ENCODE measurements around the gene PRR23E. TPM values are rescaled to one million over a fixed set of nuclear protein-coding genes. Genes with fewer than 3 reads are reported as not detected.

Gene PRR23E
- total and polyA plus RNA-seq, 10 of the 15 experiments (the other 5 are each of a cell fraction or from before 2014, with no cell fraction given), result not detected

DNA sequence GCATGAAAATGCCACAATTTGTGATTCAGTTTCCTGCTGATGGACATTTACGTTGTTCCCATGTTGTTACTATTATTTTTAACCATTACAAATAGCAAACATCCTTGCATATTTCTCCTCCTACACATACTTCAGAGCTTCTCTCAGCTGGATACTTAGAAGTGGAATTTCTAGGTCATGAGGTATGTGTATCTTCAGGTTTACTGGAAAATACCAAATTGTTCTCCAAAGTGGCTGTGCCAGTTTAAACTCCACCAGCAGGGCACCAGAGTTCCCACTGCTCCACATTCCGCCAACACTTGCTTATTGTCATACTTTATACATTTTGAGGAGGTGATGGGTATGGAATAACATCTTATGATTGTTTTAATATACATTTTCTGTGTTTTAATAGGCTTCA is 45.7 kb downstream of the PRR23E start (continued):
- TF ChIP-seq CTCF (IDR thresholded peaks at IDR 0.05 in 2 of 3, conservative IDR thresholded peaks at IDR 0.05 in 1 of 3; ENCODE audit: control insufficient read depth in 2 of 3, extremely low read depth in 1 of 3, insufficient read depth in 1 of 3, low read depth in 3 of 3, low read length in 3 of 3) (no peak), YY1 (IDR thresholded peaks at IDR 0.05; ENCODE audit: low read depth, low read length) (no peak), SMAD1 (IDR thresholded peaks at IDR 0.05; ENCODE audit: low read depth, partially characterized antibody) (no peak), CHD4 (IDR thresholded peaks at IDR 0.05) (no peak), IRF3 (IDR thresholded peaks at IDR 0.05) (no peak), GABPA (IDR thresholded peaks at IDR 0.05; ENCODE audit: low read depth) (no peak), GATAD2B (conservative IDR thresholded peaks at IDR 0.05; ENCODE audit: low read depth) (no peak), ZBTB40 (IDR thresholded peaks at IDR 0.05; ENCODE audit: borderline replicate concordance) (no peak), MLLT1 (IDR thresholded peaks at IDR 0.05) (no peak), TAF1 (IDR thresholded peaks at IDR 0.05; ENCODE audit: borderline replicate concordance, low read depth, low read length) (no peak), CREB1 (IDR thresholded peaks at IDR 0.05; ENCODE audit: low read depth) (no peak), EP300 (IDR thresholded peaks at IDR 0.05; ENCODE audit: borderline replicate concordance in 1 of 2, control insufficient read depth in 1 of 2, low read depth in 2 of 2, low read length in 2 of 2) (no peak)
- TF ChIP-seq, protein P1, sequence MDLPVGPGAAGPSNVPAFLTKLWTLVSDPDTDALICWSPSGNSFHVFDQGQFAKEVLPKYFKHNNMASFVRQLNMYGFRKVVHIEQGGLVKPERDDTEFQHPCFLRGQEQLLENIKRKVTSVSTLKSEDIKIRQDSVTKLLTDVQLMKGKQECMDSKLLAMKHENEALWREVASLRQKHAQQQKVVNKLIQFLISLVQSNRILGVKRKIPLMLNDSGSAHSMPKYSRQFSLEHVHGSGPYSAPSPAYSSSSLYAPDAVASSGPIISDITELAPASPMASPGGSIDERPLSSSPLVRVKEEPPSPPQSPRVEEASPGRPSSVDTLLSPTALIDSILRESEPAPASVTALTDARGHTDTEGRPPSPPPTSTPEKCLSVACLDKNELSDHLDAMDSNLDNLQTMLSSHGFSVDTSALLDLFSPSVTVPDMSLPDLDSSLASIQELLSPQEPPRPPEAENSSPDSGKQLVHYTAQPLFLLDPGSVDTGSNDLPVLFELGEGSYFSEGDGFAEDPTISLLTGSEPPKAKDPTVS (IDR thresholded peaks at IDR 0.05; ENCODE audit: low read depth, low read length), result no peak
